Superior temporal gyrus (tissue), 1 donor: Measurements from ENCODE around the gene PPME1.

Source experiments
- DNase-seq: peaks from one replicate; pipeline ENCODE4 v3.0.0-alpha.2; 2016; ENCODE audit errors: extremely low spot score

The PPME1 gene

GRCh38 chr11:74280494-74280893 is 109.4 kb downstream of the PPME1 start:
- DNase-seq: no peak

- DNase-seq: no peak
These were observed 111.3 kb downstream of the PPME1 start for GRCh38 chr11:74282421-74282820.

- no peak for DNase-seq
These were observed 111.9 kb downstream of the PPME1 start for GRCh38 chr11:74282914-74283371.

GRCh38 chr11:74283580-74284180 is 112.6 kb downstream of the PPME1 start:
- no peak for DNase-seq

GRCh38 chr11:74284466-74284865 is 113.4 kb downstream of the PPME1 start:
- no peak for DNase-seq

- DNase-seq: no peak
These were observed 117.1 kb downstream of the PPME1 start for GRCh38 chr11:74288161-74288560.

GRCh38 chr11:74288911-74289310 is 117.8 kb downstream of the PPME1 start:
- no peak for DNase-seq

GRCh38 chr11:74297484-74297883 is 126.4 kb downstream of the PPME1 start:
- no peak for DNase-seq

GRCh38 chr11:74299015-74299414 is 127.9 kb downstream of the PPME1 start:
- DNase-seq: no peak
